Measurements from ENCODE around the gene RRM1. TPM values are rescaled to one million over a fixed set of nuclear protein-coding genes. Genes with fewer than 3 reads are reported as not detected.
"Not testable (repeated sequence)": the region's sequence is repeated elsewhere in the genome, so short reads cannot be mapped to it uniquely, and the experiment has no call there.

The RRM1 gene
- total RNA-seq, 1 donor, result 65.1 TPM

DNA sequence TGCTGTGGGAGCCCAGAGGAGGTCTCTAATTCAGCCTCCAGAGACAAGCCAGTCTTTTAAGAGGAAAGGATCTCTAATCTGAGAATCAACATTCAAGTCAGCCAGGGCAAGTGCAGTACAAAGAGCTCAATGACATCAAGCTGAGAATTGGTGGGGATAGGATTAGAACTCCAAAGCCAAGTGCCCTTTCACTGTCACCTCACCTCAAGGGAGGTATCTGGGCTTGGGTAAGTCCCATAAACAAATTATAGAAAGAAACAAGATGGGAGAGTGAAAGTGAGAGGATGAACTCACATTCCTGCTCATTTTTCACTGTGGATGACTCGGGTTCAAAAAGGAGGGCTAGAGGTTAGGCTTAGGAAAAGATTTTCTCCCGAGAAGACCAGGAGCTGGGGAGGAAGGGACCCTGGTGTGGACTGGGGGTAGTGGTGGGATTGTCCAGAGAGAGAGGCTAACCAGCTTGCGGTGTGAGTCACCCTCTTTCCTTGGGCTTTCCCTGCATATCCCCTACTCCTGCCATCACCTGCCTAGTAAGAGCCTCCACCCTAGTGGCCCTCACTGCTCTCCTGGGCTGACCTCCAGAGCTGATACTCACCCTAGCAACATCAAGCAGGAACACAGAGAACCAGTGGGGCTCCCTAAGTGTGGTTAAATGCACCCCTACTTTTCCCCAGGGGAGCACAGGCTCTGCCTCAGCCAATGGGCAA is 70.4 kb downstream of the RRM1 start:
- Histone ChIP-seq H3K4me1 (ENCODE audit: insufficient read depth, low read length) (no peaks in the 10 kb centered on the region), H3K79me2 (ENCODE audit: insufficient read depth, low read length) (no peaks in the 10 kb centered on the region), H3K4me2 (ENCODE audit: insufficient read depth, low read length) (no peak overlapping the region), H3K27me3 (ENCODE audit: insufficient read depth, low read length) (no peaks in the 10 kb centered on the region), H3K9me3 (ENCODE audit: low read depth, low read length) (no peaks in the 10 kb centered on the region), H2AFZ (ENCODE audit: low read length) (no peak overlapping the region), H3K36me3 (ENCODE audit: insufficient read depth, low read length) (no peaks in the 10 kb centered on the region), H3K27ac (ENCODE audit: low read depth, low read length) (no peak overlapping the region), H3K4me3 (ENCODE audit: insufficient read depth, low read length) (no peak overlapping the region), H4K20me1 (ENCODE audit: insufficient read depth, low read length) (no peaks in the 10 kb centered on the region)
- no peak for DNase-seq (ENCODE audit: insufficient read length, low spot score, missing footprints)
- TF ChIP-seq, protein P1, sequence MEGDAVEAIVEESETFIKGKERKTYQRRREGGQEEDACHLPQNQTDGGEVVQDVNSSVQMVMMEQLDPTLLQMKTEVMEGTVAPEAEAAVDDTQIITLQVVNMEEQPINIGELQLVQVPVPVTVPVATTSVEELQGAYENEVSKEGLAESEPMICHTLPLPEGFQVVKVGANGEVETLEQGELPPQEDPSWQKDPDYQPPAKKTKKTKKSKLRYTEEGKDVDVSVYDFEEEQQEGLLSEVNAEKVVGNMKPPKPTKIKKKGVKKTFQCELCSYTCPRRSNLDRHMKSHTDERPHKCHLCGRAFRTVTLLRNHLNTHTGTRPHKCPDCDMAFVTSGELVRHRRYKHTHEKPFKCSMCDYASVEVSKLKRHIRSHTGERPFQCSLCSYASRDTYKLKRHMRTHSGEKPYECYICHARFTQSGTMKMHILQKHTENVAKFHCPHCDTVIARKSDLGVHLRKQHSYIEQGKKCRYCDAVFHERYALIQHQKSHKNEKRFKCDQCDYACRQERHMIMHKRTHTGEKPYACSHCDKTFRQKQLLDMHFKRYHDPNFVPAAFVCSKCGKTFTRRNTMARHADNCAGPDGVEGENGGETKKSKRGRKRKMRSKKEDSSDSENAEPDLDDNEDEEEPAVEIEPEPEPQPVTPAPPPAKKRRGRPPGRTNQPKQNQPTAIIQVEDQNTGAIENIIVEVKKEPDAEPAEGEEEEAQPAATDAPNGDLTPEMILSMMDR (IDR thresholded peaks at IDR 0.05; ENCODE audit: extremely low read depth, low read depth, low read length), result no peak

DNA sequence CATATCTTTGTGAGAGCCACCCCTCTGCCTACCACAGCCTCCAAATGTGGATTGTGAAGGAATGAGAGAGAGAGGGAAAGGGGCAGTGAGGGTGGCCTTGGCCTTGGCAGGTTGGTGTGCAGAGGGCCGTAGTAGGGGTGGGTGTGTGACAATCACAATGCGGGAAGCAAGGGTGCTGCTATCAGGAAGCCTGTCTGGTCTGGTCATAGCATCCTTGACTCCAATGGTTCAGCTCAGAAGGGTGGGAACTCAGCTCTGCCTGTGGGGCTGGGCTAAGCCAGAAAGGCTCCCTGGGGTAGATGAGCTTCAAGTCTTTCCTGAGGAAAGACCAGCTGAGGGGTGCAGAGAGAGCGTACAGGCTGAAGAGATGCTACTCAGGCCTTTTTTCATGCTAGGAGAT is 72.7 kb downstream of the RRM1 start:
- Histone ChIP-seq H3K4me1 (ENCODE audit: insufficient read depth, low read length) (no peaks in the 10 kb centered on the region), H3K4me2 (ENCODE audit: insufficient read depth, low read length) (no peak overlapping the region), H3K27ac (ENCODE audit: low read depth, low read length) (no peak overlapping the region), H3K36me3 (ENCODE audit: insufficient read depth, low read length) (no peaks in the 10 kb centered on the region), H3K9me3 (ENCODE audit: low read depth, low read length) (no peaks in the 10 kb centered on the region), H2AFZ (ENCODE audit: low read length) (no peak overlapping the region), H3K4me3 (ENCODE audit: insufficient read depth, low read length) (no peak overlapping the region), H3K79me2 (ENCODE audit: insufficient read depth, low read length) (no peaks in the 10 kb centered on the region), H3K27me3 (ENCODE audit: insufficient read depth, low read length) (no peaks in the 10 kb centered on the region), H4K20me1 (ENCODE audit: insufficient read depth, low read length) (no peaks in the 10 kb centered on the region)
- DNase-seq (ENCODE audit: insufficient read length, low spot score, missing footprints), result no peak
- TF ChIP-seq, protein P1 (IDR thresholded peaks at IDR 0.05; ENCODE audit: extremely low read depth, low read depth, low read length), result no peak

DNA sequence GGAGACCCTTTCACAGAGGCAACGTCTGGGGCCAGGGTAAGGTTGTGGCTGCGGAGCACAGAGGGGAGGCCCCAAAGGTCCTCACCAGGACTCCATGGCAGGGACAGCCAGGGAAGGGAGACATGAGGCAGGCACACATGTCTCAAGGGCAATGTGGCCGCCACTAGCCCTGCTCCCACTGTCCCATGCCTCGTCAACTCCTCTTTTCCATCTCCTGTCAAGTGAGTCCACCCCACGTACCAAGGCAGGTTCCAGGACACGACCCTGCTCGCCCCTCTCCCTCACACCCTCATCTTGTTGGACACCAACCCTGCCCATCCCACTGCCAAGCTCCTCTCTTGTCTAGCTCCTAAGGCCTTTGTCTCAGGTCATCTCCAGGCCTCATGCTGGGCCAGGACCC is 73.2 kb downstream of the RRM1 start:
- H4K20me1 ChIP-seq (ENCODE audit: insufficient read depth, low read length), result no peaks in the 10 kb centered on the region
- no peak overlapping the region for H3K4me2 ChIP-seq (ENCODE audit: insufficient read depth, low read length)
- TF ChIP-seq, protein P1 (IDR thresholded peaks at IDR 0.05; ENCODE audit: extremely low read depth, low read depth, low read length), result no peak
- no peak for DNase-seq (ENCODE audit: insufficient read length, low spot score, missing footprints)
- H3K4me1 ChIP-seq (ENCODE audit: insufficient read depth, low read length), result no peaks in the 10 kb centered on the region
- no peaks in the 10 kb centered on the region for H3K36me3 ChIP-seq (ENCODE audit: insufficient read depth, low read length)
- no peaks in the 10 kb centered on the region for H3K9me3 ChIP-seq (ENCODE audit: low read depth, low read length)
- H3K27ac ChIP-seq (ENCODE audit: low read depth, low read length), result no peak overlapping the region
- no peak overlapping the region for H3K4me3 ChIP-seq (ENCODE audit: insufficient read depth, low read length)
- H3K79me2 ChIP-seq (ENCODE audit: insufficient read depth, low read length), result no peaks in the 10 kb centered on the region
- H3K27me3 ChIP-seq (ENCODE audit: insufficient read depth, low read length), result no peaks in the 10 kb centered on the region
- no peak overlapping the region for H2AFZ ChIP-seq (ENCODE audit: low read length)

DNA sequence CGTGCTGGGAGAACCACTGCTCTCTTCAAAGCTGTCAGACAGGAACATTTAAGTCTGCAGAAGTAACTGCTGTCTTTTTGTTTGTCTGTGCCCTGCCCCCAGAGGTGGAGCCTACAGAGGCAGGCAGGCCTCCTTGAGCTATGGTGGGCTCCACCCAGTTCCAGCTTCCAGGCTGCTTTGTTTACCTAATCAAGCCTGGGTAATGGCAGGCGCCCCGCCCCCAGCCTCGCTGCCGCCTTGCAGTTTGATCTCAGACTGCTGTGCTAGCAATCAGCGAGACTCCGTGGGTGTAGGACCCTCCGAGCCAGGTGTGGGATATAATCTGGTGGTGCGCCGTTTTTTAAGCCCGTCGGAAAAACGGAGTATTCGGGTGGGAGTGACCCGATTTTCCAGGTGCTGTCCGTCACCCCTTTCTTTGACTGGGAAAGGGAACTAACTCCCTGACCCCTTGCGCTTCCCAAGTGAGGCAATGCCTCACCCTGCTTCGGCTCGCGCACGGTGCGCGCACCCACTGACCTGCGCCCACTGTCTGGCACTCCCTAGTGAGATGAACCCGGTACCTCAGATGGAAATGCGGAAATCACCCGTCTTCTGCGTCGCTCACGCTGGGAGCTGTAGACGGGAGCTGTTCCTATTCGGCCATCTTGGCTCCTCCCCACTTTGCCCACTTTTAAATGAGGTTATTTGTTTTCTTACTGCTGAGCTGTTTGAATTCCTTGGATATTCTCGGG is 81.2 kb downstream of the RRM1 start:
- DNase-seq (ENCODE audit: insufficient read length, low spot score, missing footprints); H3K4me2 ChIP-seq (ENCODE audit: insufficient read depth, low read length); H4K20me1 ChIP-seq (ENCODE audit: insufficient read depth, low read length); H3K79me2 ChIP-seq (ENCODE audit: insufficient read depth, low read length); H3K36me3 ChIP-seq (ENCODE audit: insufficient read depth, low read length); H3K27me3 ChIP-seq (ENCODE audit: insufficient read depth, low read length); H3K27ac ChIP-seq (ENCODE audit: low read depth, low read length); H2AFZ ChIP-seq (ENCODE audit: low read length); H3K4me3 ChIP-seq (ENCODE audit: insufficient read depth, low read length); H3K9me3 ChIP-seq (ENCODE audit: low read depth, low read length); H3K4me1 ChIP-seq (ENCODE audit: insufficient read depth, low read length): not testable (repeated sequence)
